Effector memory CD4-positive, alpha-beta T cell (primary cell): ENCODE measurements around the gene POLR1C.
"Not testable (repeated sequence)": the region's sequence is repeated elsewhere in the genome, so short reads cannot be mapped to it uniquely, and the experiment has no call there.

Experiments used
- DNase-seq, 3 donors: peaks; one replicate each; pipeline ENCODE4 v3.0.0-alpha.2; 2020
- H3K27ac ChIP-seq: 2 replicates; pipeline ENCODE4 v1.7.0; 2013; ENCODE audit warnings: mild to moderate bottlenecking, low read length, moderate library complexity; ENCODE audit not compliant: insufficient read depth, poor library complexity, severe bottlenecking
- H3K27me3 ChIP-seq: replicated peaks from 2 replicates; pipeline ENCODE4 v1.7.0; 2013; ENCODE audit warnings: mild to moderate bottlenecking, low read length; ENCODE audit not compliant: insufficient read depth, control insufficient read depth, poor library complexity, severe bottlenecking
- H3K36me3 ChIP-seq: 2 replicates; pipeline ENCODE4 v1.7.0; 2013; ENCODE audit warnings: mild to moderate bottlenecking, low read length, moderate library complexity; ENCODE audit not compliant: control insufficient read depth, insufficient read depth
- H3K4me1 ChIP-seq: 2 replicates; pipeline ENCODE4 v1.7.0; 2013; ENCODE audit warnings: low read length, mild to moderate bottlenecking; ENCODE audit not compliant: control insufficient read depth, insufficient read depth, poor library complexity, severe bottlenecking
- H3K4me3 ChIP-seq: 2 replicates; pipeline ENCODE4 v1.7.0; 2013; ENCODE audit warnings: low read length, low read depth, mild to moderate bottlenecking; ENCODE audit not compliant: insufficient read depth, poor library complexity, severe bottlenecking
- H3K9me3 ChIP-seq: 2 replicates; pipeline ENCODE4 v1.7.0; 2013; ENCODE audit warnings: mild to moderate bottlenecking, low read length, moderate library complexity; ENCODE audit not compliant: control insufficient read depth
- total RNA-seq, 3 donors: gene quantifications; one replicate each; lab custom pipeline; 2026; lab: John Stamatoyannopoulos, UW

Gene POLR1C
- total RNA-seq, result 17.5 to 28.8 (median 21.6) reads per million in 3 donors

- peaks cover 50% of the 10 kb centered on the region for H3K36me3 ChIP-seq
- peak within 1 kb of the TSS; percentile 94 for H3K27ac ChIP-seq
- H3K4me3 ChIP-seq, result peak within 1 kb of the TSS; percentile 90
- H3K4me1 ChIP-seq, result peaks cover 26% of the 10 kb centered on the region
- peak; percentile 90 to 97 (median 93) for DNase-seq
- no peaks in the 10 kb centered on the region for H3K9me3 ChIP-seq
- H3K27me3 ChIP-seq, result no peaks in the 10 kb centered on the region
Observed at GRCh38 chr6:43516697-43517504, at the start of gene POLR1C, which contains the start of gene YIPF3. Gene POLR1C, plus strand, starts transcription at chr6:43517089. Its CDS starts 21 bp downstream, at chr6:43517110. Gene YIPF3, minus strand, starts transcription at chr6:43516926. Its CDS starts 119 bp downstream, at chr6:43516807.

DNA sequence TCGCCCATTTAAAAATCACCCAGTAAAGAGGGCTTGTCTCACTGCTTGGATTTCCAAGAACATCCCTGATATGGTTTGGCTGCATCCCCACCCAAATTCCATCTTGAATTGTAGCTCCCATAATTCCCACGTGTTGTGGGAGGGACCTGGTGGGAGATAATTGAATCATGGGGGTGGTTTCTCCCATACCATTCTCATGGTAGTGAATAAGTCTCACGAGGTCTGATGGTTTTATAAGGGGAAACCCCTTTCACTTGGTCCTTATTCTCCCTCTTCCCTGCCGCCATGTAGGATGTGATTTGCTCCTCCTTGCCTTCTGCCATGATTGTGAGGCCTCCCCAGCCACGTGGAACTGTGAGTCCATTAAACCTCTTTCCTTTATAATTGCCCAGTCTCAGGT is 49.6 kb upstream of the POLR1C start:
- H3K27me3 ChIP-seq, H3K4me1 ChIP-seq, H3K27ac ChIP-seq, H3K9me3 ChIP-seq, H3K4me3 ChIP-seq, DNase-seq, H3K36me3 ChIP-seq: not testable (repeated sequence)

GRCh38 chr6:43467752-43468151 is 49.1 kb upstream of the POLR1C start:
- H3K27ac ChIP-seq, result no peak overlapping the region
- DNase-seq, result no peak
- H3K36me3 ChIP-seq, result no peaks in the 10 kb centered on the region
- peaks cover 5% of the 10 kb centered on the region for H3K27me3 ChIP-seq
- H3K4me3 ChIP-seq, result no peak overlapping the region
- H3K9me3 ChIP-seq, result no peaks in the 10 kb centered on the region
- no peaks in the 10 kb centered on the region for H3K4me1 ChIP-seq

DNA sequence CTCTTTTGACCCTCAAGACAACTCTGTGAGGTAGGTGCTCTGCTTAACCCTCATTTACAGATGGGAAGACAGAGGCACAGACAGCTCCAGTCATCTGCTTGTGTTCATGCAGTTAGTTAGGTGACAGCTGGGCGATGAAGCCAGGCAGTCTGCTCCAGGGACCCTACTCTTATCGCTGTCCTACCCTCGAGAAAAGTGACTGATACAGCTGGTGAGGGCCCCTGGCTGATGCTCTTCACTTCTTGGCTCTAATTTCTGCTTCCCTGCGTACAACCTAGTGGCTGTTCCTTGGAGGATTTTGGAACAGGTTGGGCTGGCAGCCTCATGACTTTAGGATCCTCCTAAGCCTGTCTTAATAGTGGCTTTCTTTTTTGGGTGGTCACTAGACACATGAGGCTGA is 48.6 kb upstream of the POLR1C start:
- Histone ChIP-seq H3K27ac (no peak overlapping the region), H3K4me3 (no peak overlapping the region), H3K36me3 (no peaks in the 10 kb centered on the region), H3K27me3 (peaks cover 5% of the 10 kb centered on the region), H3K9me3 (no peaks in the 10 kb centered on the region), H3K4me1 (no peaks in the 10 kb centered on the region)
- DNase-seq, result no peak

- DNase-seq, result no peak
- peaks cover 5% of the 10 kb centered on the region for H3K27me3 ChIP-seq
Observed at GRCh38 chr6:43468748-43469681, 47.9 kb upstream of the POLR1C start.

GRCh38 chr6:43469947-43470346 is 46.9 kb upstream of the POLR1C start:
- peaks cover 5% of the 10 kb centered on the region for H3K27me3 ChIP-seq
- no peaks in the 10 kb centered on the region for H3K36me3 ChIP-seq
- no peaks in the 10 kb centered on the region for H3K4me1 ChIP-seq
- no peak for DNase-seq
- H3K27ac ChIP-seq, result no peak overlapping the region
- no peak overlapping the region for H3K4me3 ChIP-seq
- no peaks in the 10 kb centered on the region for H3K9me3 ChIP-seq

More at GRCh38 chr6:43468748-43469681, 47.9 kb upstream of the POLR1C start:
- no peaks in the 10 kb centered on the region for H3K36me3 ChIP-seq
- no peaks in the 10 kb centered on the region for H3K4me1 ChIP-seq
- no peaks in the 10 kb centered on the region for H3K9me3 ChIP-seq
- H3K27ac ChIP-seq, result no peak overlapping the region
- H3K4me3 ChIP-seq, result no peak overlapping the region

GRCh38 chr6:43471399-43471798 is 45.5 kb upstream of the POLR1C start:
- Histone ChIP-seq H3K4me1 (no peaks in the 10 kb centered on the region), H3K27me3 (peaks cover 5% of the 10 kb centered on the region), H3K36me3 (no peaks in the 10 kb centered on the region), H3K4me3 (no peak overlapping the region), H3K27ac (no peak overlapping the region), H3K9me3 (no peaks in the 10 kb centered on the region)
- DNase-seq, result no peak

- no peaks in the 10 kb centered on the region for H3K36me3 ChIP-seq
- no peaks in the 10 kb centered on the region for H3K27me3 ChIP-seq
- no peak overlapping the region for H3K27ac ChIP-seq
- no peak for DNase-seq
- no peaks in the 10 kb centered on the region for H3K9me3 ChIP-seq
- peaks cover 6% of the 10 kb centered on the region for H3K4me1 ChIP-seq
- H3K4me3 ChIP-seq, result no peak overlapping the region
Observed at GRCh38 chr6:43472515-43472914, 44.4 kb upstream of the POLR1C start.

DNA sequence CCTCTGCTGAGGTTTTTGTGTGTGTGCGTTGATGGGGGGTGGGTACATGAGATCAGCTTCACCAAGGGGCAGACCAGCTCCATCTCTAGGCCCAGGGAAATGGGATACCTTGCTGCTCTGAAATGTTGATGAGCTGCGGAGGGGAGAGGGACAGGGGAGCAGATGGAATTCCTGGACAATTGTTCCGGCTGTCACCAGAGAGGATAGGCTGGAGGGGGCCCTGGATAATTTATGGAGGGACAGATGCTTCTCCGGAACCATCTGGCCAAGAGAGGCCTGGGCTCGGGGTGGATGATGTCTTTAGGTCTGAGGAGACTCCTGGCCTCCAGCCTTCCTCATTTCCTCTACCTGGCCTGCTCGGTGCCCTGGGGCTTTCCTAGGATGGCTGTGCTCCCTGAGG is 41.4 kb upstream of the POLR1C start:
- Histone ChIP-seq H3K4me1 (peaks cover 14% of the 10 kb centered on the region), H3K4me3 (no peak overlapping the region), H3K9me3 (no peaks in the 10 kb centered on the region), H3K27me3 (no peaks in the 10 kb centered on the region), H3K27ac (no peak overlapping the region), H3K36me3 (no peaks in the 10 kb centered on the region)
- DNase-seq, result no peak
